Measurements from ENCODE around the gene C11orf98.

DNA sequence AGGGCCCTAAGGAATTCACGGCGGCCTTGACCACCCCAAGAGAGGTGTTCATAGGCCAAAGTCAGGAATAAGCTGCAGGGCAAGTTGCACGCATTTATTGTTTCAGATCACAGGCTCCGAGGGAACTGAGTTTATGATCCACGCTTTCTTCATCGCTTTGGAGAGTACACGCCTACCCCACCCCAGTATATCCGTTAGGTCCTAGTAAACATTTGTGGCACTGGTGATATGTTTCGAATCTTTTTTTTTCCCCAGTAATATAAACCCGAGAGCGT lies 19.4 kb downstream of the C11orf98 start:
- TF ChIP-seq ZFP30 (CRISPR knock-in tag; IDR thresholded peaks at IDR 0.05): no peak
- no peak for TF ChIP-seq ZNF70 (CRISPR knock-in tag; IDR thresholded peaks at IDR 0.05)
- no peak for TF ChIP-seq GLIS3 (CRISPR knock-in tag; IDR thresholded peaks at IDR 0.05)
- TF ChIP-seq, protein P1, sequence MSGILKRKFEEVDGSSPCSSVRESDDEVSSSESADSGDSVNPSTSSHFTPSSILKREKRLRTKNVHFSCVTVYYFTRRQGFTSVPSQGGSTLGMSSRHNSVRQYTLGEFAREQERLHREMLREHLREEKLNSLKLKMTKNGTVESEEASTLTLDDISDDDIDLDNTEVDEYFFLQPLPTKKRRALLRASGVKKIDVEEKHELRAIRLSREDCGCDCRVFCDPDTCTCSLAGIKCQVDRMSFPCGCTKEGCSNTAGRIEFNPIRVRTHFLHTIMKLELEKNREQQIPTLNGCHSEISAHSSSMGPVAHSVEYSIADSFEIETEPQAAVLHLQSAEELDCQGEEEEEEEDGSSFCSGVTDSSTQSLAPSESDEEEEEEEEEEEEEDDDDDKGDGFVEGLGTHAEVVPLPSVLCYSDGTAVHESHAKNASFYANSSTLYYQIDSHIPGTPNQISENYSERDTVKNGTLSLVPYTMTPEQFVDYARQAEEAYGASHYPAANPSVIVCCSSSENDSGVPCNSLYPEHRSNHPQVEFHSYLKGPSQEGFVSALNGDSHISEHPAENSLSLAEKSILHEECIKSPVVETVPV (CRISPR knock-in tag; IDR thresholded peaks at IDR 0.05): no peak
- TF ChIP-seq ZC3H10 (CRISPR knock-in tag; IDR thresholded peaks at IDR 0.05): no peak
- no peak for TF ChIP-seq RARB (CRISPR knock-in tag; IDR thresholded peaks at IDR 0.05)
- no peak for TF ChIP-seq CSDC2 (CRISPR knock-in tag; IDR thresholded peaks at IDR 0.05)
- TF ChIP-seq, protein P2, sequence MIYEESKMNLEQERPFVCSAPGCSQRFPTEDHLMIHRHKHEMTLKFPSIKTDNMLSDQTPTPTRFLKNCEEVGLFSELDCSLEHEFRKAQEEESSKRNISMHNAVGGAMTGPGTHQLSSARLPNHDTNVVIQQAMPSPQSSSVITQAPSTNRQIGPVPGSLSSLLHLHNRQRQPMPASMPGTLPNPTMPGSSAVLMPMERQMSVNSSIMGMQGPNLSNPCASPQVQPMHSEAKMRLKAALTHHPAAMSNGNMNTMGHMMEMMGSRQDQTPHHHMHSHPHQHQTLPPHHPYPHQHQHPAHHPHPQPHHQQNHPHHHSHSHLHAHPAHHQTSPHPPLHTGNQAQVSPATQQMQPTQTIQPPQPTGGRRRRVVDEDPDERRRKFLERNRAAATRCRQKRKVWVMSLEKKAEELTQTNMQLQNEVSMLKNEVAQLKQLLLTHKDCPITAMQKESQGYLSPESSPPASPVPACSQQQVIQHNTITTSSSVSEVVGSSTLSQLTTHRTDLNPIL (CRISPR knock-in tag; IDR thresholded peaks at IDR 0.05; ENCODE audit: low read depth): no peak
- TF ChIP-seq ZFP3 (CRISPR knock-in tag; IDR thresholded peaks at IDR 0.05): no peak
- no peak for TF ChIP-seq TSHZ2 (CRISPR knock-in tag; IDR thresholded peaks at IDR 0.05)
- TF ChIP-seq POU6F1 (CRISPR knock-in tag; IDR thresholded peaks at IDR 0.05; ENCODE audit: borderline replicate concordance, low read depth): no peak
- no peak for TF ChIP-seq PATZ1 (CRISPR knock-in tag; IDR thresholded peaks at IDR 0.05; ENCODE audit: borderline replicate concordance)
